Stomach (tissue), 4 donors: ENCODE results near the gene INSR.

Experiments used
- CTCF ChIP-seq, 7 experiments: fragments of 450-650 bp in 4 of 7; fragments of 200-600 bp in 3 of 7; sonication (generic) in 3 of 7; IDR thresholded peaks; one replicate each; pipeline ENCODE4 v1.5.1; 2016 to 2019; ENCODE audit warnings: antibody characterized with exemption in 7 of 7, control low read depth in 2 of 7, mild to moderate bottlenecking in 1 of 7
- POLR2A ChIP-seq, 4 donors: fragments of 450-650 bp; IDR thresholded peaks; one replicate each; pipeline ENCODE4 v1.6.1; 2016; ENCODE audit warnings: antibody characterized with exemption in 4 of 4, control low read depth in 2 of 4, mild to moderate bottlenecking in 1 of 4, moderate library complexity in 1 of 4
- POLR2AphosphoS5 ChIP-seq, 3 donors: sonication (generic); formaldehyde crosslinking; IDR thresholded peaks; one replicate each; pipeline ENCODE4 v1.6.1; 2016; ENCODE audit warnings: antibody characterized with exemption in 3 of 3

- TF ChIP-seq CTCF (IDR thresholded peaks at IDR 0.05) (no peak), POLR2A (IDR thresholded peaks at IDR 0.05) (no peak), POLR2AphosphoS5 (IDR thresholded peaks at IDR 0.05) (no peak)
Observed at GRCh38 chr19:7074705-7075282, 219.4 kb downstream of the INSR start.
